B cell (primary cell): ENCODE measurements around the gene LINC00305. TPM values are rescaled to one million over a fixed set of nuclear protein-coding genes. Genes with fewer than 3 reads are reported as not detected.

Experiments used
- ATAC-seq: fragments of 200-7000 bp; cut with Tn5 transposase; one replicate; pipeline ENCODE4 v1.10.0; 2021; ENCODE audit warnings: low read depth, mild to moderate bottlenecking, moderate number of reproducible peaks, moderate library complexity
- CTCF ChIA-PET: fragments of 350-600 bp; sonication (Branson Sonifier 250); formaldehyde crosslinking; loops from one replicate; lab custom pipeline; 2021; ENCODE audit warnings: antibody characterized with exemption, inconsistent platforms; lab: Charles Lee
- POLR2A ChIA-PET: fragments of 350-600 bp; sonication (Branson Sonifier 250); formaldehyde crosslinking; loops from one replicate; lab custom pipeline; 2021; ENCODE audit warnings: antibody characterized with exemption; lab: Charles Lee
- DNase-seq: peaks from one replicate; pipeline ENCODE4 v3.0.0; 2013
- H2AFZ ChIP-seq: 2 replicates; pipeline ENCODE4 v1.6.1; 2012; ENCODE audit warnings: mild to moderate bottlenecking, low read depth, low read length; ENCODE audit not compliant: insufficient read depth, poor library complexity, severe bottlenecking
- H3K27ac ChIP-seq, 2 donors: 1 replicate in 1 of 2; 2 replicates in 1 of 2; pipeline ENCODE4 v1.5.1; 2012 to 2013; ENCODE audit warnings: low read length in 2 of 2, mild to moderate bottlenecking in 2 of 2, moderate library complexity in 1 of 2
- H3K27me3 ChIP-seq, 4 experiments: fragments of 200-600 bp in 1 of 4; sonication (generic) in 1 of 4; replicated peaks in 1 of 4; 1 replicate in 2 of 4; 2 replicates in 2 of 4; pipeline versions ENCODE4 v1.6.1 to v1.7.0; 2013 to 2016; ENCODE audit warnings: low read length in 3 of 4, mild to moderate bottlenecking in 2 of 4, mixed read lengths in 1 of 4, moderate library complexity in 1 of 4; ENCODE audit not compliant: insufficient read depth in 4 of 4, control insufficient read depth in 3 of 4; ENCODE audit errors: control extremely low read depth in 1 of 4
- H3K36me3 ChIP-seq, 2 experiments: replicated peaks in 1 of 2; 1 replicate in 1 of 2; 2 replicates in 1 of 2; pipeline versions ENCODE4 v1.6.1 to v1.7.1; 2013; ENCODE audit warnings: low read length in 1 of 2; ENCODE audit not compliant: insufficient read depth in 2 of 2, control insufficient read depth in 1 of 2; ENCODE audit errors: control extremely low read depth in 1 of 2, extremely low read depth in 1 of 2
- H3K4me1 ChIP-seq, 2 donors: fragments of 200-600 bp in 1 of 2; sonication (generic) in 1 of 2; 1 replicate in 1 of 2; 2 replicates in 1 of 2; pipeline versions ENCODE4 v1.5.1 to v1.6.1; 2013 to 2017; ENCODE audit warnings: low read length in 2 of 2; ENCODE audit not compliant: control insufficient read depth in 2 of 2, insufficient read depth in 2 of 2
- H3K4me2 ChIP-seq: replicated peaks from 2 replicates; pipeline ENCODE3; 2012; ENCODE audit warnings: mild to moderate bottlenecking, low read depth, low read length; ENCODE audit not compliant: poor library complexity, severe bottlenecking
- H3K4me3 ChIP-seq, 5 experiments: fragments of 200-600 bp in 1 of 5; sonication (generic) in 1 of 5; 1 replicate in 3 of 5; 2 replicates in 2 of 5; pipeline versions ENCODE4 v1.5.1 to v1.7.0; 2011 to 2016; ENCODE audit warnings: low read length in 4 of 5, mild to moderate bottlenecking in 4 of 5, low read depth in 2 of 5, control low read depth in 1 of 5, moderate library complexity in 1 of 5; ENCODE audit not compliant: insufficient read depth in 1 of 5; ENCODE audit errors: control extremely low read depth in 1 of 5, extremely low read depth in 1 of 5
- H3K79me2 ChIP-seq: fragments of 200-600 bp; sonication (generic); one replicate; pipeline ENCODE4 v1.6.0; 2016; ENCODE audit warnings: low read length; ENCODE audit not compliant: control insufficient read depth, insufficient read depth
- H3K9ac ChIP-seq: fragments of 200-600 bp; sonication (generic); 2 replicates; pipeline ENCODE4 v1.6.1; 2017; ENCODE audit warnings: mild to moderate bottlenecking, low read length, moderate library complexity
- H3K9me3 ChIP-seq, 3 donors: one replicate each; pipeline versions ENCODE4 v1.6.1 to v1.7.1; 2013; ENCODE audit warnings: low read length in 2 of 3; ENCODE audit not compliant: control insufficient read depth in 2 of 3, insufficient read depth in 1 of 3; ENCODE audit errors: control extremely low read depth in 1 of 3
- H4K20me1 ChIP-seq: 2 replicates; pipeline ENCODE4 v1.6.0; 2012; ENCODE audit warnings: mild to moderate bottlenecking, low read length; ENCODE audit not compliant: insufficient read depth, control insufficient read depth, poor library complexity, severe bottlenecking
- H3K27ac Mint-ChIP-seq: one replicate; pipeline ENCODE4 v1.8.0; 2021; ENCODE audit warnings: mixed read lengths
- H3K27me3 Mint-ChIP-seq: one replicate; pipeline ENCODE4 v1.8.0; 2021; ENCODE audit warnings: mixed read lengths
- H3K4me1 Mint-ChIP-seq: one replicate; pipeline ENCODE4 v1.8.0; 2021; ENCODE audit warnings: mixed read lengths
- H3K4me3 Mint-ChIP-seq: one replicate; pipeline ENCODE4 v1.8.0; 2021; ENCODE audit warnings: mixed read lengths
- H3K9me3 Mint-ChIP-seq: one replicate; pipeline ENCODE4 v1.8.0; 2022; ENCODE audit warnings: mixed read lengths; ENCODE audit not compliant: insufficient read depth
- EZH2 ChIP-seq: IDR thresholded peaks from 2 replicates; pipeline ENCODE4 v1.6.1; 2012; ENCODE audit warnings: borderline replicate concordance, low read depth, mild to moderate bottlenecking, moderate library complexity, low read length; ENCODE audit not compliant: insufficient read depth, poor library complexity, severe bottlenecking
- WGBS: methylation state at CpG from one replicate; pipeline ENCODE4 v1.1.5; 2013; ENCODE audit warnings: missing lambda C conversion rate; ENCODE audit not compliant: insufficient coverage; 5-methylcytosine and 5-hydroxymethylcytosine counted together
- intact Hi-C: fragments of 100-400 bp; cut with micrococcal nuclease; formaldehyde crosslinking; loops from one replicate; pipeline ENCODE4 v1.10.0; 2022
- polyA plus RNA-seq: library from polyadenylated mRNA; depleted of rRNA; stranded (reverse); fragments of >200 nt; gene quantifications from 2 replicates; pipeline ENCODE4 v1.2.3, GENCODE V29; 2012
- total RNA-seq, 2 donors: library from RNA; stranded (reverse); fragments of 120-200 nt in 1 of 2; gene quantifications; 1 replicate in 1 of 2; 2 replicates in 1 of 2; pipeline versions ENCODE4 v1.2.3 to v1.2.4, GENCODE V29; 2013 to 2022
- TF ChIP-seq, protein P1 (sequence below): fragments of 200-600 bp; IDR thresholded peaks from one replicate; pipeline ENCODE4 v1.8.0; 2022; ENCODE audit warnings: antibody characterized with exemption, mild to moderate bottlenecking

The LINC00305 gene
- total and polyA plus RNA-seq, 2 donors (not counting 1 experiment from before 2014, with no cell fraction given) = not detected

DNA sequence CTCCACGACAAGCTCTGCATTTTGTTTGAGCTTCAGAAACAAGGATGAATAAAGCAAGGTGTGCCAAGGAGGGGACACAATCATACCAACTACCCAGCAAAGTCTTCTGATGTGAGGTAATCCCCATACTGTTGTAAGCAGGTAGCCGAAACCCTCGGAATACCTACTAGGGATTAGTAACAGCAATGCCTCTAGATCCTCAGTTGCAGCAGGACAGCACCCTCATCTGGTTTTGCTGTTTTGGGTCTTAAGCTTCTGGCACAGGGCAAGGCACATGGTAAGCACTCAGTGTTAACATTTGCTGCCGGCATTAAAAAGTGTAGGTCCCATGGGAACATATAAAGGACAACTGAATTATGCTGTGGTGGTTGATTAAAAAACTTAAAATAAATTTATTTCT, 16.0 kb upstream of the LINC00305 start:
- Histone ChIP-seq H3K4me2 (no peak overlapping the region), H3K36me3 (no peaks in the 10 kb centered on the region), H3K9ac (no peak overlapping the region), H3K27ac (no peak overlapping the region), H4K20me1 (no peaks in the 10 kb centered on the region), H3K4me1 (no peaks in the 10 kb centered on the region), H3K79me2 (no peaks in the 10 kb centered on the region), H3K9me3 (no peaks in the 10 kb centered on the region), H3K4me3 (no peak overlapping the region), H2AFZ (no peak overlapping the region), H3K27me3 (no peaks in the 10 kb centered on the region)
- ChIA-PET POLR2A (no interaction called here), CTCF (no interaction called here)
- no peak for TF ChIP-seq EZH2
- TF ChIP-seq, protein P1, sequence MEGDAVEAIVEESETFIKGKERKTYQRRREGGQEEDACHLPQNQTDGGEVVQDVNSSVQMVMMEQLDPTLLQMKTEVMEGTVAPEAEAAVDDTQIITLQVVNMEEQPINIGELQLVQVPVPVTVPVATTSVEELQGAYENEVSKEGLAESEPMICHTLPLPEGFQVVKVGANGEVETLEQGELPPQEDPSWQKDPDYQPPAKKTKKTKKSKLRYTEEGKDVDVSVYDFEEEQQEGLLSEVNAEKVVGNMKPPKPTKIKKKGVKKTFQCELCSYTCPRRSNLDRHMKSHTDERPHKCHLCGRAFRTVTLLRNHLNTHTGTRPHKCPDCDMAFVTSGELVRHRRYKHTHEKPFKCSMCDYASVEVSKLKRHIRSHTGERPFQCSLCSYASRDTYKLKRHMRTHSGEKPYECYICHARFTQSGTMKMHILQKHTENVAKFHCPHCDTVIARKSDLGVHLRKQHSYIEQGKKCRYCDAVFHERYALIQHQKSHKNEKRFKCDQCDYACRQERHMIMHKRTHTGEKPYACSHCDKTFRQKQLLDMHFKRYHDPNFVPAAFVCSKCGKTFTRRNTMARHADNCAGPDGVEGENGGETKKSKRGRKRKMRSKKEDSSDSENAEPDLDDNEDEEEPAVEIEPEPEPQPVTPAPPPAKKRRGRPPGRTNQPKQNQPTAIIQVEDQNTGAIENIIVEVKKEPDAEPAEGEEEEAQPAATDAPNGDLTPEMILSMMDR = no peak
- no peak overlapping the region for H3K27ac Mint-ChIP-seq
- H3K4me1 Mint-ChIP-seq = no peaks in the 10 kb centered on the region
- intact Hi-C loops = no loop called here
- H3K4me3 Mint-ChIP-seq = no peak overlapping the region
- DNase-seq (no peak), ATAC-seq (no peak)
- no peaks in the 10 kb centered on the region for H3K9me3 Mint-ChIP-seq
- no CpG with 5 or more reads among the region's 4 CpGs for WGBS
- H3K27me3 Mint-ChIP-seq = no peaks in the 10 kb centered on the region

DNA sequence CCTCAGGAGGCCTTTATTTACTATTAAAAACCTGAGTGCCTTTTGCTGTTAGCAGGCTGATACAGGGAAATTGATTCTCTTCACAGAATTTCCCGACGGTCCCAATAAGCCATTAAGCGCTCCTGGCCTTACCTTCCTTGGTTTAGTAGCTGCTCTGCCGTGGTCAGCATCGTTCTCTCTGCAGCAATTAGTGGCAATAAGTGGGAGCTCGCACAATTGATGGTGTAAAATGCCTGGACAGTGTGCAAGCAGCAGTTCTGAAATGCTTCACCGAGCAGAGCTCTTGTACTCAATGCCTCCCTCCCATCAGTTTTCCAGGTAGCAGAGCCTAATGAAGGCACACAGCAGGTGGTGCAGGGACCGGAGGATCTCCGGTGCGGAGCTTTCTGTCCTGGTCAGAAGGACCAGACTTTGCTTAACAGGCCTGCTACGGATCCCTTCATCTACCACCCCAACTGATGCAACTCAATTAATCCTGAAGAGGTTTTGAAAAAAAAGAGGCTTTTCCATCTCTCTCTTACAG, 1.1 kb upstream of the LINC00305 start:
- no peaks in the 10 kb centered on the region for H3K4me1 Mint-ChIP-seq
- no peaks in the 10 kb centered on the region for H3K79me2 ChIP-seq
- 85% methylated on average over 7 of the region's 11 CpGs for WGBS
- ChIA-PET POLR2A (no interaction called here), CTCF (no interaction called here)
- H2AFZ ChIP-seq = no peak overlapping the region
- H3K36me3 ChIP-seq = no peaks in the 10 kb centered on the region
- no peak overlapping the region for H3K4me3 Mint-ChIP-seq
- H3K9ac ChIP-seq = no peak overlapping the region
- no peak overlapping the region for H3K27ac ChIP-seq
- intact Hi-C loops = no loop called here
- no peaks in the 10 kb centered on the region for H3K27me3 Mint-ChIP-seq
- no peaks in the 10 kb centered on the region for H3K9me3 ChIP-seq
- peaks cover 0 to 4% (median 1%) of the 10 kb centered on the region in 4 experiments for H3K27me3 ChIP-seq
- no peak for TF ChIP-seq EZH2
- TF ChIP-seq, protein P1 = no peak
- H3K27ac Mint-ChIP-seq = no peak overlapping the region
- H3K9me3 Mint-ChIP-seq = no peaks in the 10 kb centered on the region
- DNase-seq (no peak), ATAC-seq (no peak)
- H3K4me3 ChIP-seq = no peak overlapping the region
- H3K4me1 ChIP-seq = no peaks in the 10 kb centered on the region
- no peaks in the 10 kb centered on the region for H4K20me1 ChIP-seq
- no peak overlapping the region for H3K4me2 ChIP-seq
